ENCODE measurements around the gene SAMMSON.

The SAMMSON gene

GRCh38 chr3:70010346-70010745, 10.8 kb downstream of the SAMMSON start:
- no peak for DNase-seq (ENCODE audit: low read depth in 1 of 2, low spot score in 1 of 2)

- no peak for DNase-seq (ENCODE audit: low read depth in 1 of 2, low spot score in 1 of 2)
These were observed 12.0 kb downstream of the SAMMSON start for GRCh38 chr3:70011582-70011981.

GRCh38 chr3:70020906-70021660, 21.6 kb downstream of the SAMMSON start:
- DNase-seq (ENCODE audit: low read depth in 1 of 2, low spot score in 1 of 2), result no peak

GRCh38 chr3:70028361-70028760, 28.8 kb downstream of the SAMMSON start:
- DNase-seq (ENCODE audit: low read depth in 1 of 2, low spot score in 1 of 2), result no peak

GRCh38 chr3:70038693-70039092, 39.2 kb downstream of the SAMMSON start:
- DNase-seq (ENCODE audit: low read depth in 1 of 2, low spot score in 1 of 2), result no peak

GRCh38 chr3:70040386-70040785, 40.9 kb downstream of the SAMMSON start:
- no peak for DNase-seq (ENCODE audit: low read depth in 1 of 2, low spot score in 1 of 2)

- no peak for DNase-seq (ENCODE audit: low read depth in 1 of 2, low spot score in 1 of 2)
These were observed 43.1 kb downstream of the SAMMSON start for GRCh38 chr3:70042641-70043040.

- DNase-seq (ENCODE audit: low read depth in 1 of 2, low spot score in 1 of 2), result no peak
These were observed 50.2 kb downstream of the SAMMSON start for GRCh38 chr3:70049761-70050160.

GRCh38 chr3:70053293-70053692, 53.8 kb downstream of the SAMMSON start:
- no peak for DNase-seq (ENCODE audit: low read depth in 1 of 2, low spot score in 1 of 2)

GRCh38 chr3:70056081-70056480, 56.5 kb downstream of the SAMMSON start:
- DNase-seq (ENCODE audit: low read depth in 1 of 2, low spot score in 1 of 2), result no peak

GRCh38 chr3:70057426-70057825, 57.9 kb downstream of the SAMMSON start:
- no peak for DNase-seq (ENCODE audit: low read depth in 1 of 2, low spot score in 1 of 2)

- no peak for DNase-seq (ENCODE audit: low read depth in 1 of 2, low spot score in 1 of 2)
These were observed 61.6 kb downstream of the SAMMSON start for GRCh38 chr3:70061096-70061495.

- no peak for DNase-seq (ENCODE audit: low read depth in 1 of 2, low spot score in 1 of 2)
These were observed 64.8 kb downstream of the SAMMSON start for GRCh38 chr3:70064194-70064779.

- no peak for DNase-seq (ENCODE audit: low read depth in 1 of 2, low spot score in 1 of 2)
These were observed 66.2 kb downstream of the SAMMSON start for GRCh38 chr3:70065696-70066253.

GRCh38 chr3:70067860-70068521, 68.5 kb downstream of the SAMMSON start:
- DNase-seq (ENCODE audit: low read depth in 1 of 2, low spot score in 1 of 2), result no peak

GRCh38 chr3:70069557-70069956, 70.0 kb downstream of the SAMMSON start:
- no peak for DNase-seq (ENCODE audit: low read depth in 1 of 2, low spot score in 1 of 2)

- DNase-seq (ENCODE audit: low read depth in 1 of 2, low spot score in 1 of 2), result no peak
These were observed 71.6 kb downstream of the SAMMSON start for GRCh38 chr3:70071138-70071537.

- DNase-seq (ENCODE audit: low read depth in 1 of 2, low spot score in 1 of 2), result no peak
These were observed 72.6 kb downstream of the SAMMSON start for GRCh38 chr3:70072180-70072579.

GRCh38 chr3:70072754-70073153, 73.2 kb downstream of the SAMMSON start:
- DNase-seq (ENCODE audit: low read depth in 1 of 2, low spot score in 1 of 2), result no peak

GRCh38 chr3:70075101-70075500, 75.6 kb downstream of the SAMMSON start:
- DNase-seq (ENCODE audit: low read depth in 1 of 2, low spot score in 1 of 2), result no peak

GRCh38 chr3:70076396-70076795, 76.9 kb downstream of the SAMMSON start:
- no peak for DNase-seq (ENCODE audit: low read depth in 1 of 2, low spot score in 1 of 2)

GRCh38 chr3:70078778-70079177, 79.2 kb downstream of the SAMMSON start:
- DNase-seq (ENCODE audit: low read depth in 1 of 2, low spot score in 1 of 2), result no peak
